Measurements from ENCODE around the gene LRRC23. TPM values are rescaled to one million over a fixed set of nuclear protein-coding genes. Genes with fewer than 3 reads are reported as not detected.

The LRRC23 gene
- polyA plus RNA-seq, 1 donor, result 20.2 TPM

GRCh38 chr12:6943722-6944380, 39.2 kb downstream of the LRRC23 start, which contains the start of the genes C12orf57 and RNU7-1:
Gene C12orf57, plus strand, starts transcription at chr12:6944022. Its CDS starts 100 bp downstream, at chr12:6944122.
Gene RNU7-1, plus strand, starts transcription at chr12:6943816.
- peak; percentile 88 for DNase-seq

DNA sequence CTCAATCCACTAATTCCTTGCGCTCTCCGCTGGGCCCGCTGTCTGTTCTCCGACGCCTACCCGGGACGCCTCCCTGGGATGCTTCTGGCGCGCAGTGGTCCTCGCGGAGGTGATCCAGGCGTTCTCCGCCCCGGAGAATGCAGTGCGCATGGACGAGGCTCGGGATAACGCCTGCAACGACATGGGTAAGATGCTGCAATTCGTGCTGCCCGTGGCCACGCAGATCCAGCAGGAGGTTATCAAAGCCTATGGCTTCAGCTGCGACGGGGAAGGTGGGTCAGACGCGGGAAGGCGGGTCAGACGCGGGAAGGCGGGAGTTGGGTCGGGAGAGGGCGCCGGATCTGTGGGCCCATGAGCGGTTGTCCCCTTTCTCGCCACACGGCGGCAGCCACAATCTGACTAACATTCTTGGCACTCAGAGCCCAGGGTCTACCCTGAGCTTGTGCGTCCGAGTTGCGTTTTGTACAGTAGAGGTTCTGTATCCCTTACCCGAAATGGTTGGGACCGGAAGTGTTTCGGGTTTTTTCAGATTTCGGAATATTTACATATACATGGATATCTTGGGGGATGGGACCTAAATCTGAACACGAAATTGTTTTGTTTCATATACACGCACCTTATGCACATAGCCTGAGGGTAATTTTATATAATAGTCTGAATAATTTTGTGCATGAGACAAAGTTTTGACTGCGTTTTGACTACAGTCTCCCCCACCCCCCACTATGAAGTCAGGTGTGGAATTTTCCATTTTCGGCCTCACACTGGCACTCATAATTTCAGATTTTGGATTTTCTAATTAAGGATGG, 40.0 kb downstream of the LRRC23 start:
- DNase-seq, result peak; percentile 93

- no peak for DNase-seq
Observed at GRCh38 chr12:6945613-6946012, 41.0 kb downstream of the LRRC23 start.

GRCh38 chr12:6946033-6946919, 41.7 kb downstream of the LRRC23 start:
- DNase-seq, result peak; percentile 82

GRCh38 chr12:6946920-6947374, 42.3 kb downstream of the LRRC23 start:
- DNase-seq, result no peak

- no peak for DNase-seq
Observed at GRCh38 chr12:6947615-6948014, 43.0 kb downstream of the LRRC23 start.

- no peak for DNase-seq
Observed at GRCh38 chr12:6948873-6949594, 44.4 kb downstream of the LRRC23 start.

DNA sequence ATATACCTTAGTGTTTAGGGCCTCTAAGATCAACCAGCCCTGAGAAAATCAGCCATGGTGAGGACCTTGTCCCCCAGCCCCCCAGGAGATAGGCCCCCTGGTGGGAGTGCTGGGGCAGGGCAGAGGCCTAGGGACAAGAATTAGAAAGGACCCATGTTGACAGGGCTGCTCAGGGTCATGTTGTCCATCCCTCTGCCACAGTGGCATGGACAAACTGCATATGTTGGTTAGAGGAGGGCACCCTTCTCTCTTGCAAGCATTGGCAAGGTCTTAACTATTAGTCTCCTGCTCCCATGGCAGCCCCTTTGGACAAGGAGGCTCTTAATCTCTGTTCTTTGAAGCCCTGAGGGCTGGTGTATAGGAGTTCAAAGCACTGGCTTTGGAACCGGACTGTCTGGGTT, 45.8 kb downstream of the LRRC23 start:
- no peak for DNase-seq

DNA sequence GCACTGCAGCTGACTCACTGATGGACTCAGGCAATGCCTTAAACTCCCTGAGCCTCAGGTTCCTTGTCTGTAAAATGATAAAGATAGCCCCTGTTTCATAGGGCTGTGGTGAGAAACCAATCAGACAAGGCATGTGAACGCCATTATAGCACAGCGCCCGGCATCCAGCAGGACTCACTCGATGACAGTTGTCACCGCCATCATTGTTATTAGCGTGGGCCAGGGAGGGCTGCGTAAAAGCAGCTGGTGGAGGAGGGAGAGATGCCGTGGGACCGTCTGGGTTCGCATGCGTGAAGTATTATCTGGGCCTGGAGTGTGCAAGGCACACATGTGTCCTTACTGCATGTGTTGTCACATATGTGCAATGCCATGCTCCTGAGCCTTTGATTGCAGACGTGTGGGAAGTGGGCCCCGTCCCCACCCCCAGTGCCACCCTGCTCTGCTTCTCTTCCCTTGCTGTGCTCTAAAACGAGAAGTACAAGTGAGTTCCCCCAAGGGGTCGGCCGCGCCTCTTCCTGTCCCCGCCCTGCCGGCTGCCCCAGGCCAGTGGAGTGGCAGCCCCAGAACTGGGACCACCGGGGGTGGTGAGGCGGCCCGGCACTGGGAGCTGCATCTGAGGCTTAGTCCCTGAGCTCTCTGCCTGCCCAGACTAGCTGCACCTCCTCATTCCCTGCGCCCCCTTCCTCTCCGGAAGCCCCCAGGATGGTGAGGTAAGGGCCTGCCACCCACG, 46.4 kb downstream of the LRRC23 start, which contains the start of gene PTPN6:
TSS of gene PTPN6 (plus strand) at position 546 of the 730 bp plus-strand sequence. CDS start at position 703, 157 bp downstream.
- DNase-seq, result no peak

DNA sequence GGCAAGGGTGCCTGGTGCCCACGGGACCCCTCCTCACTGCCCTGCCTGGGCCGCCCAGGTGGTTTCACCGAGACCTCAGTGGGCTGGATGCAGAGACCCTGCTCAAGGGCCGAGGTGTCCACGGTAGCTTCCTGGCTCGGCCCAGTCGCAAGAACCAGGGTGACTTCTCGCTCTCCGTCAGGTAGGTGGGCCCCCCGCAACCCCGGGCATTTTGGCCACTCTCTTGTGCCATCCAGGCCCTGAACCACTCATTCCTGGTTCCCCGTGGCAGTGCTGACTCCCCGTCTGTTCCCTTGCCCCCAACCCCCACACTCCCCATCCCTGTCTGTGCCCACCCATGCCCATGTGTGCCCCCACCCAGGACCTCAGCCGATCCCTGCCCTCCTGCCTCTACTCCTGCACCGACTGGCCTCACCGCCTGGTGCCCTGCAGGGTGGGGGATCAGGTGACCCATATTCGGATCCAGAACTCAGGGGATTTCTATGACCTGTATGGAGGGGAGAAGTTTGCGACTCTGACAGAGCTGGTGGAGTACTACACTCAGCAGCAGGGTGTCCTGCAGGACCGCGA, 47.0 kb downstream of the LRRC23 start:
- DNase-seq, result no peak

- DNase-seq, result no peak
Observed at GRCh38 chr12:6952121-6952862, 47.7 kb downstream of the LRRC23 start.

- DNase-seq, result no peak
Observed at GRCh38 chr12:6952863-6953441, 48.3 kb downstream of the LRRC23 start.

DNA sequence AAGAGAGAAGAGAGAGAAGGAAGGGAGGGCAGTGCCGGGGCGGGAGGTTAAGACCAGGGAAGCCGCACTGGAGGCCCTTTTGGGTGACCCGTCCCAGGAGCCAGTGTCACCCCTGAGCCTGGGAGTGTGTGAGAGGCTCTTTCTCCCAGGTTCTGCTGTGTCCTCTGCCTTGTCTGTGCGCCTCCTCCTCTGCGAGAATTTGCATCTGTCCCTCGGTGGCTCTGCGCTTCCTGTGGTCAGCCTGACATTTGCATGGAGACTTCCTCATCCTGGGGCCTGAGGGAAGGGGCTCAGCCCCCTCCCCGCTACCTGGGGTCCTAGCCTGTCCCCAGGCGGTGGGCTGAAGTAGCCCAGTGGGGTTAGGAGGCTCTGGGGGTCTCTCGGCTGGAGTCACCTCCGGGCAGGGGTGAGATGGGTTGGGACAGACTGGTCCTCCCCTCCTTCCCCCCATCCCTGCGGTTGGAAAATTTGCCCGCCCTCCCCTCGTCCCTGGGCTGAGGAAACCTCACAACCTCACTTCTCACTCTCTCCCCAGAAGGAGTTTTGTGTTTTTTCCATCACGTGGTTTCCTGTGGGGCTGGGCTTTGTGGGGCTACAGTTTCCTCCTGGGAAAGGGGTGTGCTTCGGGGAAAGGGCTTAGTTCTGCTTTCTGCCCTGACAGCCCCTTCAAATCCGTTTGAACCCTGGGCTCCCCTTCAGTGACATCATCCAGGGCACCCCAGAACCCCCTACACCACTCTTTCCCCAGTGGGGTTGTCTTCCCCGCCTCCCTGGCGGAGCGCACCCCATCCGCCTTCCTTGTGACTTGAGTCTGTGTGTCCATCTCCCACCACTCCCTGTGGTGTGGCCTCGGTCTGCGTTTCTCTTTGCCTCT, 49.1 kb downstream of the LRRC23 start:
- no peak for DNase-seq

GRCh38 chr12:6954316-6955107, 49.9 kb downstream of the LRRC23 start:
- no peak for DNase-seq

DNA sequence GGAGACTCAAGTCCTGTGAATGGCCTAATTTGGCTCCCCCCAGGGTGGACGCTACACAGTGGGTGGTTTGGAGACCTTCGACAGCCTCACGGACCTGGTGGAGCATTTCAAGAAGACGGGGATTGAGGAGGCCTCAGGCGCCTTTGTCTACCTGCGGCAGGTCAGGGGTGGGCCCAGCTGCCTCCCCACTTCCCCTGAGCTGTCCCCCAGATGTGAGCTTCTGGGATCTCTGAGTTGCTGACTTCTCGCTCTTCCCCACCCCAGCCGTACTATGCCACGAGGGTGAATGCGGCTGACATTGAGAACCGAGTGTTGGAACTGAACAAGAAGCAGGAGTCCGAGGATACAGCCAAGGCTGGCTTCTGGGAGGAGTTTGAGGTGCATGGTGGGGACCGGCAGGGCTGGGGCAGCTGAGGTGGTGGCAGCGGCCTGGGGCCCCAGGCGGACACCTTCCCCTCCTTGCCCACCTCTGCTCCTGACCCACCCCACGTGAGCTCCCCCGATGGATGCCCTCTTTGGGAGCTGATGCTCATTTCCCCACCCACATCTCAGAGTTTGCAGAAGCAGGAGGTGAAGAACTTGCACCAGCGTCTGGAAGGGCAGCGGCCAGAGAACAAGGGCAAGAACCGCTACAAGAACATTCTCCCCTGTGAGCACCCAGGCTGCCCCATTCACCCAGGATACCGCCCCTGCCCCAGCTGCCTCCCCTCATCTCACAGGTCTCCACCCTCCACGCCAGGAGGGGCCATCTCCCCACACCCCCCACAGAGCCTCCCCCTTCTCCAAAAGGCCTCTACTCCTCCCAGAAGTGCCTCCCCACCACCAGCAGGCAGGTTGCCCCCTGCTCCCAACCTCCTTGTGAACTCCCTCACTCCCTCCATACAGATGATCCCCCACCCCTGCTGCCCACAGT, 50.7 kb downstream of the LRRC23 start:
- DNase-seq, result no peak
